Subcutaneous adipose tissue (tissue), 4 donors: ENCODE measurements around the gene SEMA5B. TPM values are rescaled to one million over a fixed set of nuclear protein-coding genes. Genes with fewer than 3 reads are reported as not detected.

Experiments used
- total RNA-seq, 4 donors: library from RNA; depleted of rRNA; stranded (reverse); fragments of >200 nt; gene quantifications; one replicate each; pipeline ENCODE4 v1.1.0, GENCODE V29; 2016
- TF ChIP-seq, protein P1 (sequence below): fragments of 450-650 bp; IDR thresholded peaks from one replicate; pipeline ENCODE4 v1.5.1; 2016; ENCODE audit warnings: low read depth, mild to moderate bottlenecking, control low read depth, antibody characterized with exemption, moderate library complexity

SEMA5B gene
- total RNA-seq, 4 donors from 2014 or later: 0.51 to 0.88 TPM; not detected in 2

- TF ChIP-seq, protein P1, sequence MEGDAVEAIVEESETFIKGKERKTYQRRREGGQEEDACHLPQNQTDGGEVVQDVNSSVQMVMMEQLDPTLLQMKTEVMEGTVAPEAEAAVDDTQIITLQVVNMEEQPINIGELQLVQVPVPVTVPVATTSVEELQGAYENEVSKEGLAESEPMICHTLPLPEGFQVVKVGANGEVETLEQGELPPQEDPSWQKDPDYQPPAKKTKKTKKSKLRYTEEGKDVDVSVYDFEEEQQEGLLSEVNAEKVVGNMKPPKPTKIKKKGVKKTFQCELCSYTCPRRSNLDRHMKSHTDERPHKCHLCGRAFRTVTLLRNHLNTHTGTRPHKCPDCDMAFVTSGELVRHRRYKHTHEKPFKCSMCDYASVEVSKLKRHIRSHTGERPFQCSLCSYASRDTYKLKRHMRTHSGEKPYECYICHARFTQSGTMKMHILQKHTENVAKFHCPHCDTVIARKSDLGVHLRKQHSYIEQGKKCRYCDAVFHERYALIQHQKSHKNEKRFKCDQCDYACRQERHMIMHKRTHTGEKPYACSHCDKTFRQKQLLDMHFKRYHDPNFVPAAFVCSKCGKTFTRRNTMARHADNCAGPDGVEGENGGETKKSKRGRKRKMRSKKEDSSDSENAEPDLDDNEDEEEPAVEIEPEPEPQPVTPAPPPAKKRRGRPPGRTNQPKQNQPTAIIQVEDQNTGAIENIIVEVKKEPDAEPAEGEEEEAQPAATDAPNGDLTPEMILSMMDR: no peak
Observed at GRCh38 chr3:122916084-122916483, 111.5 kb downstream of the SEMA5B start.

GRCh38 chr3:122915300-122916055 is 112.1 kb downstream of the SEMA5B start:
- TF ChIP-seq, protein P1: no peak

DNA sequence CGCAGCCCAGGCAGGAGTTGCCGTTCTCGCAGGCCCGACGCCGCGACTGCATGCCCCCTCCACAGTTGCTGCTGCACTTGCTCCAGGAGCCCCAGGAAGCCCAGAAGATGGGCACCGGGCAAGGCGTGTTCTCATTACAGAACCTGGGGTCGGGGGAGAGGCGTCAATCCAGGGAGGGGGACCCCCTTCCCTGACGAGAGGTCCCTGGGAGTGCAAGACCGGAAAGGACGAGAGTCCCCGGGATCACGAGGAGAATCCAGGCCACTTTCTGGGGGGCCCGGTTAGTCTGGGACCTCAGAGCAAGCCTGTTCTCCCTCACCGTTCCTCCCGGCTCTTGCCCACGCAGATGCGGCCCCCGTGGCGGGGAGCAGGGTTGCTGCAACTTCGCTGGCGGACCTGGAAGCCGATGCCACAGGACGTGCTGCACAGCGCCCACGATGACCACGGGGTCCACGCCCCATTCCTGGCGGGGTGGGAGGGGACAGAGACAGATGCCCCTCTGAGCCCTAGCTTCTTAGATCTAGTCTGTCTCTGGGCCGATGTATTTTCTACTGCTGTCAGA is 113.9 kb downstream of the SEMA5B start:
- TF ChIP-seq, protein P1: no peak

DNA sequence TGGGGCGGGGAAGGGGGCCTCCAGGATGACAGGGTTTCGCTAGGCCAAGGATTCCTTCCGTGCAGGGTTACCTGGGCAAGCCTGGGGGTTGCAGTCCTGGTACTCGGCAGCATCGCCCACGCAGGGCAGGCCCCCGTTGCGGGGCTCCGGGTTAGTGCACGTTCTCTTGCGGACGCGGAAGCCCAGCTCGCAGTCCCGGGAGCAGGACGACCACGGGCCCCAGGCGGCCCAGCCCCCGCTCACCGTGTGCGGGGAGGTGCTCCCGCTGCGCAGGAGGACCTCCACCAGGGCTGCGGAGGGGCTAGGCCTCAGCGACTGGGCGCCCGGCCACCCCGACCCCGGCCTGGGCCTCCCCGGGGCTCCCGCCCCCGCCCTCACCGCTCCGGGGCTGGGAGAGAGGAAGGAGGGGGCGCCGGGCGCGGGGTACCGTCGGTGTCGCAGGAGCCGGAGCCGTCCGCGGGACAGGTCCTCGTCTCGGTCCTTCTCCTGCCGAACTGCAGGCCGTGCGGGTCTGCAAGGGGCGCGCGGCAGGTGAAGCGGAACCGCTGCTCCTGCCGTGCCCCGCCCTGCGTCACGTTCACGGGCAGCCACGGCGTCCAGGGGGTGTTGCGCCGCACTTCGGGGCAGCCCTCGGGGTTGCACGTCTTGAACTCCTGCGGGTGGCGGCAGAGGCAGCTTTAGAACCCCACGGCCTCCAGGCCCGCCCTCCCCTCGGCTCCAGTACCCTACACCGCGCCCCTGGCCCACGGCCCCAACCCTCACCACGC is 114.6 kb downstream of the SEMA5B start:
- TF ChIP-seq, protein P1: no peak

GRCh38 chr3:122911901-122912300 is 115.7 kb downstream of the SEMA5B start:
- TF ChIP-seq, protein P1: no peak

DNA sequence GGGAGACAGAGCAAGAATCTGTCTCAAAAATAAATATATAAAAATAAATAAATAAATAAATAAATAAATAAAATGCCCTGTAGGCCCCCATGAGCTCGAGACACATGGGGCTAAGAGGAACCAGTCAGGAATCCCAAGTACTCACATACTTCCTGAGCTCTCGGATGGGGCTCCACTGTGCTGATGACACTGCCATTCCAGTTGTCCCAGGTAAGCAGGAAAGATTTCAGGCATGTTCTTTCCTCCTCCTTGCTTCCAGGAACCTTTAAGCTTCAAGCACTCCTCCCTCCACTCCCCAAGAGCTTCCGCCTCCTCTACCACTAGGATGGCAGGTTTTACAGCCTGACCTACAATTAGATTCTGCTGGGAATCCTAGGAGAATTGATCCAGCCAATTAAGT is 119.3 kb downstream of the SEMA5B start:
- TF ChIP-seq, protein P1: no peak

GRCh38 chr3:122907471-122907870 is 120.1 kb downstream of the SEMA5B start:
- TF ChIP-seq, protein P1: no peak
